Measurements from ENCODE around the gene PARD3.

The PARD3 gene

DNA sequence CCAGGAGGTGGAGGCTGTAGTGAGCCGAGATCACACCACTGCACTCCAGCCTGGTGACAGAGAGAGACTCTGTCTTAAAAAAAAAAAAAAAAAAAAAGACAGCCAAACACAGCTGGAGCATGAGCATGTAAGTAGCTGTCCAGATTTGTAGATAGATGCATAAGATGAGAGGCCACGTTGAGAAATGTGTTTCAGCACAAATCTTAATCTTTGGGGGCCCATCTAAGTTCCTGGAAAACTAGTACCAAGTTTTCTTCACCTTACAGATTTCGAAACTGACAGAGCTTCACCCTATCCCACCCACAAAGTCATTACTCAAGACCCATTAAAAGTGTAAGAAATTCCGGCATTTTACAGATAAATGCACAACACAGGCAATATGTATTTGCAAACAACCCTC is 208.2 kb downstream of the PARD3 start:
- no peak for DNase-seq

DNA sequence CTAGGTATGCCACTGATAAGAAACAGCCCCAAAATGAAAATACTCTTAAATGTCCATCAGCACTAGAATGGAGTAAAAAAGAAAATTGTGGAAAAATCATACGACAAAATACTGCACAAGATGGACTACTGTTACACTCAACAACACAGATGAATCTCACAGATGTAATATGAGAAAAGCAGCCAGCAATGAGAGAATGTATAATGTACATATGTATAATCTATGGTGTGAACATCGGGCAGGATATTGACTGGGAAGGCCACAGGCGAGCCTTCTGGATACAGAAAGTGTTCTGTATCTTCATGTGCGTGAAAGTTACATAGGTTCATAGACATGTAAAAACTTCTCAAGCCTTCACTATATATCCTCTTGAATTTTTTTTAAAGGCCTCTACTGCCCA is 212.6 kb downstream of the PARD3 start:
- DNase-seq = no peak

DNA sequence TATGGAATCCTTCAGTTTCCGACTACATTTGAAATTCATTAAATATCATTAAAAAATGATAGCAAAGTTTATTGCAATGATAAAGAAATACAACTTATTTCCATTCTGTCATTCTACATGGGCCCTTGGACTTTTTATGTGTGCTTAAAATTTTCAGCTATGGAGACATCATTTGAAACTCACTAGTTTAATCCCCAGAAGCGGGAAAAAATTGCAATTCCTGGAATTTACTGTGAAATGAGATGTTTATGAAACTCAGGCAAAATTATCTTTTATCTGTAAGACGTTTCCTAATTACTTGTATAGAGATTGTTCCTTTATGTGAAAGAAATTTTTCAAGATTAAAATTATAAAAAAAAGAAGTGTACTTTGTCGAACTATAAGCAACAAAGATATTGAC is 213.4 kb downstream of the PARD3 start:
- no peak for DNase-seq

DNA sequence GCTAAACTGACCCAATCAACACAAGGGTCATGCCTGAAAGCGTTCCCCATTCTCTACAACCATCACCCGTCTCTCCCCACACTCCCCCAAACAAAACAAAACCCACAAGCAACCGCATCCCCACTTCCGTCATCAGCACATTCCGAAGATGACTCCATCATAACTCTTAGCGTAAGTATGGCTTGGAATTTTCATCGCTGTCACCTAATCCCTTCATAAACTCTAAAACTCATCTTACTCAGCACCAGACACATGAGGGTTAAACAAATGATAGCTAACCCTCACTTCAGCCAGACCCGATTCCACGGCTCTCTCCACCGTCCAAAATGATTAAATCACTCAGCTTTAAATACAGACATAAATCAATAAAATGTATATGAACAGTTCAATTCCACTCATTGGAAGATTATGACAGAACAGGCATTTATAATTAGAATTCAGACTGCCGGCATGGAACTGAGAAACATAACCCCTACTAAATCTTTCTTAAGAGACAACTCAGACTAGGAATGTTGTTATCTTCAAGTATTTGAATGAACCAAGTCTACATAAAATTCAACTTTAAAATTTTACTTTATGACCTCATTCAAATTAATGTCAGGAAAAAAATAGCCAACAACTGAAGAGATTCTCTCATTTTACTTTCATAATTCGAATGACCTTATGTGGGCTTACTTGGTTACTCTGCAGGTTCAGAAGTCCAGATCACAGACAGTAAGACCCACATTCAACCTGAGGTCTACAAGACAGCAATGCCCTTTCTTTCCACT is 215.9 kb downstream of the PARD3 start:
- no peak for DNase-seq

DNA sequence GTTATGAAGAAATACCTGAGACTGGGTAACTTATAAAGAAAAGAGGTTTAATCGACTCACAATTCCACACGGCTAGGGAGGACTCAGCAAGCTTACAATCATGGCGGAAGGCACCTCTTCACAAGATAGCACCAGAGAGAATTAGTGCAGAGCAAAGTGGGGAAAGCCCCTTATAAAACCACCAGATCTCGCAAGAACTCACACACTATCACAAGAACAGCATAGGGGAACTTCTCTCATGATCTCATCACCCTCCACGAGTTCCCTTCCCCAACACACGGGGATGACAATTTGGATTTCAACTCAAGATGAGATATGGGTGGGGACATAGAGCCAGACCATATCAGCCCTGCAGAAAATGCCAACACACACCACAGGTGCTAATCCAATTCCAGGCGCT is 218.7 kb downstream of the PARD3 start:
- no peak for DNase-seq

DNA sequence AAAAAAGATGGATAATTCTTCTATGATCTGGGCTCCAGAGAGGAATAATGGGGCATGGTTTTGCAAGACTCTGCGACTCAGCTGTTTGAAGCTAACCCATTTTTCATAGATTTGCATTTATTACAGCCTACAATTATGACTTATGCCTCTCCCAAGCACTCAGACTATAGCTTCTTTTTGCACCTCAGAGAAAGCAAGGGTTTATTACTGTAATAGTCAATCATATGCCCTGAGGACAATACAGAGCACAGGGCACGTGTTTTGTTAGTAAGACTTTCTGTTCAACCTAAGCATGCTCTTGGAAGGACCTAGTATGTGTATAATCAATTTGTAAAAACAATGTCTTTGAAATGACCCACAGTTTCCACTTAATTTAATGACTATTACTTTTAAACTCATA is 221.2 kb downstream of the PARD3 start:
- DNase-seq = no peak

DNA sequence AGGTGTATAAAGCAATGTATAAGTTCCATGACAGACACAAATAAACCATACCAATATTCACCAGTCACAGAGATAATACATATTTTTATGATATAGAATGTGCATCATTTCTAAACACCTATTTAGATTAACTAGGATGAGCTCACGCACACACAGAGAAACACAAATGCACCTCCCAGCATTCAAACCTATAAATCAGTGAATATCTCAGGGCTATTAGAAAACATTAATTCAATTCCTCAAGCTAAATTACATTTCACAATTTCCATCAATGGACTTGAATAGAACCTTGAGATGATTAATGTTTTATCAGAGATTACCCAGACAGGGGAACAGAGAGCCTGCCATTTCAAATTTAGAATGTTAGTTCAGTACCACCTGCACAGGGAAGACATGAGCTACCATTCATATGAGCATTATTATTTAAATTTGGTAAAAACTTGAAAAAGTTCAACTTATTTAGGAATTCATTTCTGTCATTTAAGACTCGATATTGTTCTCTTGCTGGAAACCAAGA is 221.7 kb downstream of the PARD3 start:
- no peak for DNase-seq

DNA sequence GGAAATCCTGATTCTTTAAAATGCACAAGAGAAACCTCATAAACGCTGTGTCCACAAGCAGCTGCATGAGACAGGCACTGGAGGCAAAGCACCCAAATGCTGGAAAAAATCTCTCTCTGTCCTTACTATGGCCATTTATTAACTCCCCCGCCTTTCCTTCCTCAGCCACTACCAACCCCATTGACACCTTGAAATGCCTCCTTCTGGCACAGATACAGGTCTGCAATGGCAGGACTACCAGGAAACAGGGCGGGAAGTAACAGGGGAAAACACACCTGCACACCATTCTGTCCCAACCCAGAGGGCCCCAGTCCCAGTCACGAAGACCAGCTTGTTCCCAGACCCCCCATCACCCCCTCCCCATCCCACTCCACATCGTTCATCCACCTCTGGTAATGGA is 224.3 kb downstream of the PARD3 start:
- no peak for DNase-seq

DNA sequence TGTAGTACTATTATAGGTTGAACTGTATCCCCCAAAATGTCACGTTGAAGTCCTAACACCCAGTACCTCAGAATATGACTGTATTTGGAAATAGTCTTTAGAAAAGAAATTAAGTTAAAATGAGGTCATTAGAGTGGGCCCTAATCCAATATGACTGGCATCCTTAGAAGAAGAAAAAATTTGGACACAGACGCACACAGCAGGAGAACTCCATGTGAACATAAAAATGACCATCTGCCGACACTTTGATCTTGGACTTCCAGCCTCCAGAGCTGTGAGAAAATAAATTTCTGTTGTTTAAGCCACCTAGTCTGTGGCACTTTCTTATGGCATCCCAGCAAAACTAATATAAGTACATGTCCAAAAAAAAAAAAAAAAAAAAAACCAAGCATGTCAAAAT is 225.8 kb downstream of the PARD3 start:
- no peak for DNase-seq

DNA sequence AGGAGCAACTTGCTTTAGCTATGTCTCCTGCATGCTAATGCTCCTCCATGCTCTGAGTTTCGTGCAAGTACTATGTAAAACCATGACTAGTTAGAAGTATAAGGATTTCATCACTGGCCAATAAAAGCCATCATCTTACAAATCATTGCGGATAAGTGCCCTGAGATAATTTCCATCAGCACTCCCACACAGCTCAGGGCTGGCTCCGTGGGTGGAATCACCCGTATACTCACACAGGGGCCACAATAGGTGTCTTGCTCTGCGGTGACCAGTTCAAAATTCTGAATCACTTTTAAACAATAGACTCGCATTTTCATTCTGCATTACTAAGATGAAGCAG is 227.4 kb downstream of the PARD3 start:
- DNase-seq = no peak

DNA sequence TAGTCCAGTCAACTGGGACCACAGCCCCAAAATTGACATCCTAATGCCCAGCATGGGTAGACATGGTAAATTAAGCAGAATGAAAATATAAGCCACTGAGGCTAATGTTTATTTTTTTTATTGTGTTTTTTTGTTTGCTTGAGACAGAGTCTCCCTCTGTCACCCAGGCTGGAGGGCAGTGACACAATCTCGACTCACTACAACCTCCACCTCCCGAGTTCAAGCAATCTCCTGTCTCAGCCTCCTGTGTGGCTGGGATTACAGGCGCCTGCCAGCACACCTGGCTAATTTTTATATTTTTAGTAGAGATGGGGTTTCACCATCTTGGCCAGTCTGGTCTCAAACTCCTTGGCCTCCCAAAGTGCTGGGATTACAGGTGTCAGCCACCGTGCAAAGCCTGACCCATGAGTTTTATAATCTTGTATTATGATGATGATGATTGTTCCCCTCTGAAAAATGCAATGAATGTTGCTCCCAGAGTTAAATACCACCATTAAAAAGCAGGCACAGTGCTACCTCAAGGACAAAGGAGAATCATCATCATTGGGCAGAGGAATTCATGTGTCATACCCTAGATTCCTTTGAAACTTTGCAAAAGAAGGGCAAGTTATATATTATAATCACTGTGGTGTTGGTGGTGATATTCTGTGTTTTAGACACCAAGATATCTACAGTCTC is 228.0 kb downstream of the PARD3 start:
- no peak for DNase-seq

DNA sequence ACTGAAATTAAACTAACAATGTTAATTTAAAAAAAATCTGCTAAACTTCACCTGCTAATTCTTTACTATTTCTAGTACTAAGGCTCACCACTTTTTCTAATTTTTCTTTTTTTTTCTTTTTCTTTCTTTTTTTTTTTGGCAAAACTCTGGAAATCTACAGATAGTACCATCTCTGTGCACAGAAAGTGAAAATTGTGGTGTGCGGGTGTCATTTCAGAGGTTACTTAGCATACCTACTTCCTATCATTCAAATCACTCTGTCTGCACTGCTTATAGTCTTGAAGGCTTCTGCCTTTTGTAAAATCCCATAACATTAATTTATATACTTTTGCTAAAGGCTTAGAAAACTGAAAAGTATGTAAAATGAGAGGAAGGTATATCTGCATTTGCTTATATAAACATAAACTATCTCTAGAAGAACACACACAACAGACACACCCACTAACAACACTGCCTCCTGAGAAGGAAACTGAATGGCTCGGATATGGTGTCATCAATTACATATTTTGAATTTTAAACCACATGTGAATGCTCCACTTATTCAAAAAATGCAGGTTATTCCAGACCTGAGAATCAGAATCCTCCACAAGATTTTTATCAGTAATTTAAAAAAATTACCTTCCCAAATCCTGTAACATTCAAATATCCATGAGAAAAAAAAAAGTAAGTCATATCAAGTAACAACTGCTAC is 229.5 kb downstream of the PARD3 start:
- DNase-seq = no peak

DNA sequence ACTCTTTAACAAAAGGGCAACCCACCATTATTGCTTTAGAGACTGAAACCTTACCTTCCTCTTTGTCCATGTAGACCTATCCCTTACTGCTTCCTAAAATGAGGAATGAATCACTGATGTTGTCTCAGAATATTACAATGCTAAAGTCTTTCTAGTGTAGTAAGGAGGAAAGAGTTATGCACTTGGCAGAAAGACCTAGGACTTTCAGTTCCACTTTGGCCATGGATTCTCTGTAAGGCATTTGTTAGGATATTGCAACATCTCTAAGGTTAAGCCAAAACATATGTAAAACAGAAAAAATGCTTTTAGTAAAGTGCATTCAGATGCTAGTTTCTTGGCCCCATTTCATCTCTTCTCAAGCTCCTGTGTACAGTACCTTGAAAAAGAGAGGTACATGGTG is 230.9 kb downstream of the PARD3 start:
- no peak for DNase-seq

DNA sequence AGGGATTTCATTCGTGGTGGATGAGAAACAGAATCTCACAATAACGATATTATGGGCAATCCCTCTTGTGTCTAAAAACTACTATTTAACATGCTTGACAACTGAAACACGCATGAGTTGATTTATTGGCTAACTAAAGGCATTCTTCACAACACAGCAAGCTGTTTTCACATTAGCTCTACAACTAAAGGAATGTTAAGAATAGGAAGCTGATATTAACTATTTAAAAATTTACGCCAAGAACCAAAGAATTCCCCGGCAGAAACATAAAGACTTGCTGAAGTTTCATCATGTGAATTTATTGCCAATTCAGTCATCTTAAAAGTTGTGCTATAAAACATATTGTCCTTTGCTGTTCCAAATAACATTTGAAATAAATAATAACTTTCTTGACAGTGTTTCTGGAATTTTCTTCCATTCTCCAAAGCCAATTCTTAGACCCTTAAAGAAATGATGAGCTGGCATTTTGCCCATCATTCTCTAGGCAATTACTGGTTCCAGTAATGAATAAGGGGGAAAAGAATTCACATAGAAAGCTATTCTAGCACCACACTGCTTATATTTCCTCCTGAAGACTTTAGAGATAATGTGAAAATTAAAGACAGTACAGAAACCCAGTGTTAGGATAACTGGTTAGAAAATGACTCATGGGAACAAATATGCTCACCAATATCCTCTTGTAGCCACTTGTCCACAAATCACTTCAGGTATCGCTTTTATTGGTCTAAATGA is 233.1 kb downstream of the PARD3 start:
- no peak for DNase-seq

DNA sequence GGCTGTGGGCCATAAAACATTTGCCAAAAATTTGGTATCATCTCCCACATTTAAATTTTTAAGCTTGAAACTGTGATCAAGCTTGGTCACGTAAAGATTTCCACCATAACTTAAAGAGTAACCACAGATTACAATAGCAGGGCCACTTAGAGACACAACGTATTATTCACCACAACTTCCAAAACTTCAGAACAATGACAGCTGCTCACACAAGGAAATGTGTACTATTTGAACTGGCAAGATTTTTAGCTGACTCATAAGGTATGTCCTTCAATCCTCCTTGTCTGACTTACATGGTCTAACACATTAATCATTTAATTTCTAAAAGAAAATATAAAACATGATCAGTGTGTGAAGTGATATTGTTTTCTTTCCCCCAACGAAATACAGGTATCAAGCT is 234.5 kb downstream of the PARD3 start:
- no peak for DNase-seq

DNA sequence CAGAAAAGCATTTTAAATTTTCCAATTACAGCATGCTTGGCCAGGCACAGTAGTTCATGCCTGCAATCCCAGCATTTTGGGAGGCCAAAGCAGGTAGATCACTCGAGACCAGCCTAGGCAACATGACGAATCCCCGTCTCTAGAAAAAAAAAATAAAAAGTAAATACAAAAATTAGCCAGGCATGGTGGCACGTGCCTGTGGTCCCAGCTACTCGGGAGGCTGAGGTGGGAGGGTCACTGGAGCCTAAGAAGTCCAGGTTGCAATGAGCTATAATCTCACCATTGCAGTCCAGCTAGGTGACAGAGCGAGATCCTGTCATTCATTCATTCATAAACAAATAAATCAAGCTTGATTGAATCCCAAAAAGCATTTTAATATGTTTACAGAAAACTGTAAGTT is 234.9 kb downstream of the PARD3 start:
- DNase-seq = no peak

DNA sequence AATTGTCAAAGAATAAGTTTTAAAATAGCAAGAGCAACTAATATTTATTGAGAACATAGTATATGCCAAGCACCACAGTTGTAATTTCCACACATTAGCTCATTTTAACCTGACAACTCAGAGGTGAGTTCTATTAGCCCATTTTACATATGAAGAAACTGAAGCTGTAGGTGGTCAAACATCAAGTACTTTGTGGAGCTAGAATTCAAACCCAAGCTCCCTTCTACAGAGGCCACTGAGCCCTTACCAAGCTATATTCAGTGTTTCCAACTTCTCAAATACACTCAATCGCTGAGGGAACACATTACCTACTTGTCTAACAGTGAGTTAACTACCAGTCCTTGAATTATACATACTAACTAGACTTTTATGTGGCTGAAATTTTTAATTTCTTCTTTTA is 236.6 kb downstream of the PARD3 start:
- DNase-seq = no peak

DNA sequence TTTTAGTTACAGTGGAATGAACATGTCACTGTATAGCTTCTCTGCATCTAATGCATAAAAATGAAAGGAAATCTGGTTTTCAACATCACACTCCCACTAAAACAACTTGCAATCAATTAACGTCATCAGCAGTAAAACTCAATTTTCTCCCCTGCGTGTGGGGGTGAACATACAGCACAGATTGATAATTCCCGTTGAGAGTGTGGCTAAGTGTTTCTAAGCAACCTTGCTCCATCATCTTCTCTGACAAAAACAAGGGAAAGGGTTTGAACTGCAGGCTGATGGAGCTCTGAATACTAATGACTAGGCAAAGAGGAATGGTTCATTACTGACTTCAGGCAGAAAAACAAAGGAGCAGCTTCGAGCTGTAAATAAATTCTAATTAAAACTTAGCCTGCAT is 238.3 kb downstream of the PARD3 start:
- no peak for DNase-seq

DNA sequence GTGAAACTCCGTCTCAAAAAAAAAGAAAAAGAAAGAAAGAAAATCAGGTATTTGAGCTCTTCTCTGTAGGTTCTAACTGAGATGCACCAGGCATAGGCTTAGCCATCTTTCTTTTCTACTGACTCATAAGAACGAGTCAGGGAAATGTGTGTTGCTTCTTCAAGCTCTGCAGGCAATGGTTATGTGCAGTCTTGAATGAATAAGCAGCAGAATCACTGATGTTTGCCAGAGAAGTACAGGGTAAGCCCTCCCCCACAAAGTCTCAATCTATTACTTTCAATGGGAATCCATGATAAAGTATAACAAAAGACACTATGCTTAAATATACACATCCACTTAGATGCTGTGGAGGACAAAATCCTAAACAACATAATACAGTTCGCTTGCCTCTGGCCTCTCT is 239.2 kb downstream of the PARD3 start:
- no peak for DNase-seq

DNA sequence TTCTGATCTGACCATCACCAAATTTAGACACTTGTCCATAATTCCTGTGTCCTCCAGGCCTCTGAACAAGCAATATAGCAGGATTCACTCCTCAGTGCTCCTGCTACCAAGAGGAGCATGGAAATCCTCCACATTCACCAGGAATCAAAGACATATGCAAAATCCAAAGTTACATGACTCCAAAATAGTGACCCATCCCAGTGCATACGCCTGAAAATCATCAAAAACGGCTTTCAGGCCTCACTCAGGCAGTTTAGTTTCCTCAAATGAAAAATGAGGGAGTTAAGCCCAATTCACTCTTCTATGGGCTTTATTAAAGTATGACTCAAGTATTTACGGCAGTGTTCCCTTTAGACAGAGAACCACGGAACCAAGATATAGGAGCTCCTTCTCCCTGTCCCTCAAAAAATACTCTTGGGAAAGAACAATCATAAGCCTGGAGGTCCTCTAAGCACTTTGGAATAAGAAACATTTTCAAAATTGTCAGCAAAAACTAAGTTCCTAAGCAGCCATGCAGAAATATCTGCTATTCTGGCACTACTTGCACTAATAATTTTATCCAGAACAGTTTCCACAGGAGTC is 240.7 kb downstream of the PARD3 start:
- no peak for DNase-seq

DNA sequence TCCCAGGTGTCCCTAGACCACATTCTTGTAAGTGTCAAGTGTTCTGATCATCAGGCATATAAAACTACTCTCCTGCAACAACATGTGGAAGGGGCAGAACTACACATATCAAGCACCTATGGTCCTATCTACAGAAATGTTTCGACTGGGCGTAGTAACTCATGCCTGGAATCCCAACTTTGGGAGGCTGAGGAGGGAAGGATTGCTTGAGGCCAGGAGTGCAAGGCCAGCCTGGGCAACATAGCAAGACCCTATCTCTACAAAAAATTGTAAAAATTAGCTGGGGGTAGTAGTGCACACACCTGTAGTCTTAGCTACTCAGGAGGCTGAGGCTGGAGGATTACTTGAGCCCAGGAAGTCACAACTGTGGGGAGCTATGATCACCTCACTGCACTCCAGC is 244.2 kb downstream of the PARD3 start:
- DNase-seq = no peak

DNA sequence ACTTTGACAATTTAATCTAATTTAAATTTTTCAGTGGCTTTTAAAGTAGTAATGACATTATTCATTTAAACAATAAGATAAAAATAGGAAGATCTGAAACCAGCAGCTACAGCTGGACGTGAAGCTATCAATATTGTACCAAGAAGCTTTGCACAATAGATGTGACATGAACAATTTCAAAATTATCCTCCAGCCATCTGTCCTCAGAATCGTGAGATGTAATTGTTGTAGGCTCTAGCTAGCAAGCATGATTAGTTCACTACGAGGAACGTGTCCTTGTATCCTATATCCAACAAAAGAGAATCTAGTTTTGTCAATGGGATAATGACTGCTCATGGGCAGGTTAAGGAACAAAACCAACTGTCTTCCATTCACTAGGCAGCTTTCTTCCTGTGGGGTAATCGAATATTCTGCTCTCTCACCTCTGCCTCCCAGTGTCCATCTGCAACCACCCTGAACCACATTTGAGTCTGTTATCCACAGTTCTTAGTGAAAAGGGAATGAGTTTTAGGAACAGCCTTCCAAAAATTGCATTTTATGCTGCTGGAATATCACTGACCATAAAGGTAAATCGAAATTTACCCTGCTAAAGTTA is 247.3 kb downstream of the PARD3 start:
- DNase-seq = no peak

DNA sequence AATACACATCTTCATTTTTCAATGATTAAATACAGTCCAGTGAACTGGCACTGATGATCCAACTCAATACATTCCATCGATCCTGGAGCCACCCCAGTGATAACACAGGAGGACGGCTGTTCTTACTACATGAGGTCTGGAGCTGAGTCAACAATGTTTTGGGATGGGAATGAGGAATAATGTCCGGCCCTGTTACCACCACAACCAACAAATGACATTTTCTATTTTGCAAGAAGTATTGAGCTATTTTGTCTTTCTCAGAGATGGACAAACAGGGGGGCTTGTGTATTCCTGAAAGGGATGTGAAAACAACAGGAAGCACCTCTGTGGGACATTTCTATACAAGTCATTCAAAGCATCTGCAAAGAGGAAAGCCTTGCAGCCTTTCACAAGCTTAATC is 249.2 kb downstream of the PARD3 start:
- no peak for DNase-seq
